ENCODE data around the gene ZNF787.

DNA sequence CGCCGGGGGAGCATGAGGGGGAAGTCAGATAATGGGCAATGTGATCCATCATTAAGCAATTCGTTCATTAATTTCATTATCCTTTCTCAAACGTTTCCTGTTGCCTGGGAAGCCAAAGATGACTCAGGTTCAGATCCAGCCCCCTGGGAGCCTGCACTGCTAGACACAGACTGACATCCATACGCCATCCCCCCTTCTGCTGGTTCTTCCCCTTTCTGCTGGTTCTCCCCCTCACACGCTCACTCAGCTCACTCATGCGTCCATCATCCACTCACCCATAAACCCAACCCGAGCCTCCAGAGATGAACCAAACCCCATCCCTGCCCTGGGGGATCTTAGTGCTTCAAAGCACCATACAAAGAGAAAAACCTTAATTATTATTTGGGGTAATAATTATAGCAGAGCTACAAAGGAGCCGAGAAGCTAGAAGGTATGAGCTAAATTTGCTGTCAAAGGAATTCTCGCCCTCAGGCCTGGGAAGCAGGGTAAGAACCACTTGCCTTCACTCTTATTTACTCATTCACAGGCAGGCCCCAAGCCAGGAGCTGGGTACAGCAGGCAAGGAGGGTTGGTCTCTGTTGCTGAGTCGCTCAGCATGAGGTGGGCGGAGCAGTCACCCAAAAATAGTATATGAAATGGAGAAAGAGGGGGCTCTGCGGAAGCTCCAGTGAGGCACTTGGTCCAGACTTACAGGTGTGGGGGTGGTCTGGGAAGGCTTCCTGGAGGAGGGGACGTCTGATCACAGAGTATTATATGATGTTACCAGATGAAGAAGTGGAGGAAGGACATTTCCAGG lies 13.0 kb upstream of the ZNF787 start:
- TF ChIP-seq, protein P1, sequence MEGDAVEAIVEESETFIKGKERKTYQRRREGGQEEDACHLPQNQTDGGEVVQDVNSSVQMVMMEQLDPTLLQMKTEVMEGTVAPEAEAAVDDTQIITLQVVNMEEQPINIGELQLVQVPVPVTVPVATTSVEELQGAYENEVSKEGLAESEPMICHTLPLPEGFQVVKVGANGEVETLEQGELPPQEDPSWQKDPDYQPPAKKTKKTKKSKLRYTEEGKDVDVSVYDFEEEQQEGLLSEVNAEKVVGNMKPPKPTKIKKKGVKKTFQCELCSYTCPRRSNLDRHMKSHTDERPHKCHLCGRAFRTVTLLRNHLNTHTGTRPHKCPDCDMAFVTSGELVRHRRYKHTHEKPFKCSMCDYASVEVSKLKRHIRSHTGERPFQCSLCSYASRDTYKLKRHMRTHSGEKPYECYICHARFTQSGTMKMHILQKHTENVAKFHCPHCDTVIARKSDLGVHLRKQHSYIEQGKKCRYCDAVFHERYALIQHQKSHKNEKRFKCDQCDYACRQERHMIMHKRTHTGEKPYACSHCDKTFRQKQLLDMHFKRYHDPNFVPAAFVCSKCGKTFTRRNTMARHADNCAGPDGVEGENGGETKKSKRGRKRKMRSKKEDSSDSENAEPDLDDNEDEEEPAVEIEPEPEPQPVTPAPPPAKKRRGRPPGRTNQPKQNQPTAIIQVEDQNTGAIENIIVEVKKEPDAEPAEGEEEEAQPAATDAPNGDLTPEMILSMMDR (IDR thresholded peaks at IDR 0.05 in 8 of 11, conservative IDR thresholded peaks at IDR 0.05 in 3 of 11), result no peak
- TF ChIP-seq POLR2AphosphoS5 (IDR thresholded peaks at IDR 0.05) (no peak), POLR2A (IDR thresholded peaks at IDR 0.05) (no peak)

Measured in spleen (tissue), 7 donors.